Measurements from ENCODE around the gene ADGRG7.

- no peak for TF ChIP-seq CBX2 (IDR thresholded peaks at IDR 0.05; ENCODE audit: low read depth, low read length)
- no peak for TF ChIP-seq CBX2 (CRISPR knock-in tag; IDR thresholded peaks at IDR 0.05; ENCODE audit: low read depth)
- no peak for TF ChIP-seq ZKSCAN8 (CRISPR knock-in tag; IDR thresholded peaks at IDR 0.05; ENCODE audit: borderline replicate concordance)
- TF ChIP-seq ATF2 (CRISPR knock-in tag; IDR thresholded peaks at IDR 0.05), result no peak
Observed at GRCh38 chr3:100637197-100637631, 27.8 kb downstream of the ADGRG7 start.
